Heart left ventricle (tissue), 16 donors: ENCODE data around the gene MYH14. TPM values are rescaled to one million over a fixed set of nuclear protein-coding genes. Genes with fewer than 3 reads are reported as not detected.

Source experiments
- ATAC-seq, 4 donors: fragments of 200-7000 bp; cut with Tn5 transposase; one replicate each; pipeline ENCODE4 v1.9.1; 2020 to 2022; ENCODE audit warnings: moderate library complexity in 4 of 4, mild to moderate bottlenecking in 3 of 4, moderate number of reproducible peaks in 1 of 4
- DNase-seq, 5 donors: peaks; one replicate each; pipeline ENCODE4 v3.0.0-alpha.2; 2020
- H3K27ac ChIP-seq, 12 donors: fragments of 200-600 bp; sonication (generic) in 4 of 12; one replicate each; pipeline versions ENCODE4 v1.5.0 to v1.8.0; 2016 to 2022; ENCODE audit warnings: mild to moderate bottlenecking in 2 of 12
- H3K27me3 ChIP-seq, 9 donors: fragments of 200-600 bp; sonication (generic) in 2 of 9; one replicate each; pipeline versions ENCODE4 v1.5.1 to v1.8.0; 2016 to 2022; ENCODE audit warnings: mild to moderate bottlenecking in 3 of 9
- H3K36me3 ChIP-seq, 9 donors: fragments of 200-600 bp; sonication (generic) in 2 of 9; one replicate each; pipeline versions ENCODE4 v1.5.0 to v1.8.0; 2018 to 2022; ENCODE audit warnings: mild to moderate bottlenecking in 2 of 9
- H3K4me1 ChIP-seq, 12 donors: fragments of 200-600 bp; sonication (generic) in 4 of 12; one replicate each; pipeline versions ENCODE4 v1.5.0 to v1.8.0; 2016 to 2022; ENCODE audit warnings: mild to moderate bottlenecking in 3 of 12
- H3K4me3 ChIP-seq, 12 donors: fragments of 200-600 bp; sonication (generic) in 4 of 12; one replicate each; pipeline versions ENCODE4 v1.5.0 to v1.8.0; 2017 to 2022; ENCODE audit warnings: mild to moderate bottlenecking in 9 of 12, moderate library complexity in 4 of 12
- H3K9me3 ChIP-seq, 12 donors: fragments of 200-600 bp; sonication (generic) in 4 of 12; one replicate each; pipeline versions ENCODE4 v1.5.0 to v1.8.0; 2016 to 2022; ENCODE audit warnings: mild to moderate bottlenecking in 1 of 12
- POLR2A ChIP-seq, 2 donors: fragments of 450-650 bp; IDR thresholded peaks; one replicate each; pipeline ENCODE4 v1.6.1; 2017; ENCODE audit warnings: antibody characterized with exemption in 2 of 2, mild to moderate bottlenecking in 2 of 2, moderate library complexity in 2 of 2
- WGBS, 4 donors: extraction: QIAGEN DNeasy Blood & Tissue Kit in 2 of 4; methylation state at CpG; one replicate each; pipeline versions ENCODE4 v1.1.5 to v1.1.7; 2013 to 2018; 5-methylcytosine and 5-hydroxymethylcytosine counted together
- intact Hi-C, 10 donors: fragments of 100-400 bp; cut with DNase I; formaldehyde crosslinking; loops; one replicate each; pipeline versions ENCODE4 v1.11.1 to v1.14.2; 2022
- polyA plus RNA-seq, 2 donors: library from polyadenylated mRNA; stranded (reverse); fragments of 200-250 nt; gene quantifications; one replicate each; pipeline ENCODE4 v1.2.3, GENCODE V29; 2013
- total RNA-seq, 9 donors: library from RNA; depleted of rRNA in 2 of 9; stranded (reverse); fragments of >200 nt in 2 of 9; fragmentation: NEBNext Ultra II Directional in 3 of 9; extraction: Animal tissue kit (Norgen Biotek cat#: 25700) in 3 of 9; gene quantifications; one replicate each; pipeline versions ENCODE4 v1.1.0 to v1.2.4, GENCODE V29; 2016 to 2023
- TF ChIP-seq, protein P1 (sequence below), 12 donors: fragments of 200-600 bp; sonication (generic) in 4 of 12; IDR thresholded peaks; one replicate each; pipeline versions ENCODE4 v1.5.0 to v1.8.0; 2018 to 2022; ENCODE audit warnings: antibody characterized with exemption in 12 of 12, mild to moderate bottlenecking in 5 of 12
- donor health status: ischemic (EF 13 %, LVEDD 7.1; RV severe dilation, severe dysfunction).
- donor health status: healthy with polysubstance abuse.
- donor health status: DM: no; HTN: yes; CAD: no.
- donor health status: DM: no; HTN: no; CAD: no.
- donor health status: ischemic (EF 25% LVEDD 6.9; RV normal size, moderate dysfunction).
- donor health status: ischemic (EF 25% LVEDD 5.7; RV mildly dilated, moderate dysfunction).
- donor health status: healthy.
- donor health status: DM: yes; HTN: yes; CAD: no.
- donor health status: ischemic (EF 35%, LVEDD 5.7; RV mildly dilated, moderate dysfunction).
- donor health status: nonischemic (EF 11% LVEDD 7.7; RV severe dilation, severe dysfunction).
- donor health status: DM: yes; HTN: yes; CAD: no.
- donor health status: PGD.
- donor health status: ischemic (EF 29% LVEDD 5.4; RV normal size, mild dysfunction).
- donor health status: nonischemic (EF 23%, LVEDD 6.1; RV moderate dilation, normal function).

Gene MYH14
- total and polyA plus RNA-seq, 11 donors = 45.8 to 132 (median 90.5) TPM

GRCh38 chr19:50248826-50249225 lies 45.4 kb downstream of the MYH14 start:
- H3K4me1 ChIP-seq = no peaks in the 10 kb centered on the region
- intact Hi-C loops = loop anchor here in 1 of 10 donors (10.0 kb wide), 1 partner anchor 84 kb away; the partner anchor contains the start of gene IZUMO2
- peaks cover 0 to 34% (median 0%) of the 10 kb centered on the region in 9 donors for H3K36me3 ChIP-seq
- H3K27ac ChIP-seq = no peak overlapping the region
- peaks cover 0 to 16% (median 5%) of the 10 kb centered on the region in 12 donors for H3K9me3 ChIP-seq
- 89 to 93% (median 90%) methylated on average over 19 of the region's 19 CpGs for WGBS, 4 donors
- ATAC-seq (no peak), DNase-seq (no peak)
- TF ChIP-seq, protein P1, sequence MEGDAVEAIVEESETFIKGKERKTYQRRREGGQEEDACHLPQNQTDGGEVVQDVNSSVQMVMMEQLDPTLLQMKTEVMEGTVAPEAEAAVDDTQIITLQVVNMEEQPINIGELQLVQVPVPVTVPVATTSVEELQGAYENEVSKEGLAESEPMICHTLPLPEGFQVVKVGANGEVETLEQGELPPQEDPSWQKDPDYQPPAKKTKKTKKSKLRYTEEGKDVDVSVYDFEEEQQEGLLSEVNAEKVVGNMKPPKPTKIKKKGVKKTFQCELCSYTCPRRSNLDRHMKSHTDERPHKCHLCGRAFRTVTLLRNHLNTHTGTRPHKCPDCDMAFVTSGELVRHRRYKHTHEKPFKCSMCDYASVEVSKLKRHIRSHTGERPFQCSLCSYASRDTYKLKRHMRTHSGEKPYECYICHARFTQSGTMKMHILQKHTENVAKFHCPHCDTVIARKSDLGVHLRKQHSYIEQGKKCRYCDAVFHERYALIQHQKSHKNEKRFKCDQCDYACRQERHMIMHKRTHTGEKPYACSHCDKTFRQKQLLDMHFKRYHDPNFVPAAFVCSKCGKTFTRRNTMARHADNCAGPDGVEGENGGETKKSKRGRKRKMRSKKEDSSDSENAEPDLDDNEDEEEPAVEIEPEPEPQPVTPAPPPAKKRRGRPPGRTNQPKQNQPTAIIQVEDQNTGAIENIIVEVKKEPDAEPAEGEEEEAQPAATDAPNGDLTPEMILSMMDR (IDR thresholded peaks at IDR 0.05) = no peak
- TF ChIP-seq POLR2A (IDR thresholded peaks at IDR 0.05) = no peak
- peaks cover 0 to 3% (median 0%) of the 10 kb centered on the region in 9 donors for H3K27me3 ChIP-seq
- no peak overlapping the region for H3K4me3 ChIP-seq

DNA sequence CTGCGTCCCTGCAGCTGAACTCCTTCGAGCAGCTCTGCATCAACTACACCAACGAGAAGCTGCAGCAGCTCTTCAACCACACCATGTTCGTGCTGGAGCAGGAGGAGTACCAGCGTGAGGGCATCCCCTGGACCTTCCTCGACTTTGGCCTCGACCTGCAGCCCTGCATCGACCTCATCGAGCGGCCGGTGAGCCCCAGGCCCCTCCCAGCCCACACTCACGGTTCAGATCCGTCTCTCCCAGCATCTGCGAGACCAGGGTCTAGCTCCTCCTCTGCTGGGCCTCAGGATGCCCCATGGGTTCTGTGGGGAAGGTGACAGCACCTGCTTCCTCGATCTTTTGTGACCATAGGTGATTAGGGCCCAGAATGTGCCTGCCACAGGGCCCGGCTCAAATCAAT lies 46.2 kb downstream of the MYH14 start:
- 66 to 77% (median 68%) methylated on average over 16 of the region's 16 CpGs for WGBS, 4 donors
- peaks cover 0 to 16% (median 5%) of the 10 kb centered on the region in 12 donors for H3K9me3 ChIP-seq
- ATAC-seq (no peak), DNase-seq (no peak)
- no peak for TF ChIP-seq POLR2A (IDR thresholded peaks at IDR 0.05)
- TF ChIP-seq, protein P1 (IDR thresholded peaks at IDR 0.05) = no peak
- peaks cover 0 to 3% (median 0%) of the 10 kb centered on the region in 9 donors for H3K27me3 ChIP-seq
- H3K27ac ChIP-seq = no peak overlapping the region
- H3K4me3 ChIP-seq = no peak overlapping the region
- intact Hi-C loops = loop anchor here in 1 of 10 donors (10.0 kb wide), 1 partner anchor 85 kb away; the partner anchor contains the start of gene IZUMO2
- H3K4me1 ChIP-seq = no peaks in the 10 kb centered on the region
- H3K36me3 ChIP-seq = peaks cover 0 to 35% (median 0%) of the 10 kb centered on the region in 9 donors

DNA sequence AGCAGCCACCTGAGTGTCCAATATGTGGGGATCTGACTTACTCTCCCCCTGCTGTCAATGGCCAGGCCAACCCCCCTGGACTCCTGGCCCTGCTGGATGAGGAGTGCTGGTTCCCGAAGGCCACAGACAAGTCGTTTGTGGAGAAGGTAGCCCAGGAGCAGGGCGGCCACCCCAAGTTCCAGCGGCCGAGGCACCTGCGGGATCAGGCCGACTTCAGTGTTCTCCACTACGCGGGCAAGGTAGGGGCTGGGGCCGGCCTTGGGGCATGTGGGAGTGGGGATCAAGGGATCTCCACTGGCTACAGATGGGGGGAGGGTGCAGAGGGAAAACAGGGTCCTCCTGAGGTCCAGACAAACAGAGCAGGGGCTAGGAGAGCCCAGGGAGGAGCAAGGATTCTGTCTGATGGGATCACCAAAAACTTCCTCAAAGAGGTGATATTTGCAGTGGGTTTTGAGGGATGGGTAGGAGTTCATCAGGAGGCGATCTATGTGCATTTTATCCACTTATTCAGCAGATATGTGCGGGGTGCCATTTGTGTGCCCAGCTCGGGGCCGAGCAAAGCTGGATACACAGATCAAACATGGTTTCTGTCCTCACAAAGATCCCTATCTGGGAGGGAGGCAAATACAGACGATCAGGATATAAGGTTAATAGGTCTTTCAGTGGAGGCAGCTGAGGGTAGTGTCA lies 47.2 kb downstream of the MYH14 start:
- no peak overlapping the region for H3K4me3 ChIP-seq
- H3K36me3 ChIP-seq = peaks cover 0 to 43% (median 2%) of the 10 kb centered on the region in 9 donors
- no peaks in the 10 kb centered on the region for H3K4me1 ChIP-seq
- 81 to 93% (median 92%) methylated on average over 7 to 15 of the region's 15 CpGs for WGBS, 4 donors
- intact Hi-C loops = no loop called here
- peaks cover 0 to 3% (median 0%) of the 10 kb centered on the region in 9 donors for H3K27me3 ChIP-seq
- no peak for DNase-seq
- no peak for ATAC-seq
- TF ChIP-seq, protein P1 (IDR thresholded peaks at IDR 0.05) = no peak
- no peak for TF ChIP-seq POLR2A (IDR thresholded peaks at IDR 0.05)
- H3K27ac ChIP-seq = no peak overlapping the region
- peaks cover 0 to 16% (median 5%) of the 10 kb centered on the region in 12 donors for H3K9me3 ChIP-seq

DNA sequence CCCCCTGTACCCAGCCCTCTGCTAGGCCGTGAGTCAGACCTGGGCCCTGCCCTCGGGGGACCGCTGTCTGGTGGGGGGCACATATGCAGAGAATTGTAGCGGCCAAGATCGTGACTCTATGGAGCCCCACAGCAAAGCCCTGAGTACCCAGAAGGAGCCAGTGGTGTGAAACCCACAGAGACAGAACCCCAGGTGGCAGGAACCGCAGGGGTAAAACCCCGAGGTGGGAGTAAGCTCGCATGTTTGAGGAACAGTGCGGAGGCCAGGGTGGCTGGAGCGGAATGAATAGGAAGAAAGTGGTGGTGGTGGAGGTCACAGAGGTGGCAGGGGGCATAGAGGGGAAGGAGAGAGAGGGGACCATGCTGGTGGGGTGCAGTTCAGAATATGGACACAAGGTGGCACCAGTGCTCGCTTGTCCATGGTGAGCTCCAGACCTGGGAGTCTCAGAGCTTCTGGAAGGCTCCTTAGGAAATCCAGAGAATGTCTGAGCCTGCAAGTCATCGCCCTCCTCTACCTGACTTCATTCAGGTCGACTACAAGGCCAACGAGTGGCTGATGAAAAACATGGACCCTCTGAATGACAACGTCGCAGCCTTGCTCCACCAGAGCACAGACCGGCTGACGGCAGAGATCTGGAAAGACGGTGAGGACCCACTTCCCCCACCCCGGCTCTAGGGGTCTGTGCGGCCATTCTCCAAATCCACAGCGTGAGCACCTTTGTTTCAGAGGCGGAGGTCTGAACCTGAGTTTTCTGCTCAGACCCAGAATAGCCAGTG lies 48.9 kb downstream of the MYH14 start:
- Histone ChIP-seq H3K27ac (no peak overlapping the region), H3K36me3 (peaks cover 0 to 43% (median 6%) of the 10 kb centered on the region in 9 donors), H3K4me1 (no peaks in the 10 kb centered on the region), H3K27me3 (no peaks in the 10 kb centered on the region), H3K9me3 (peaks cover 0 to 16% (median 5%) of the 10 kb centered on the region in 12 donors), H3K4me3 (no peak overlapping the region)
- ATAC-seq = no peak
- intact Hi-C loops = no loop called here
- no peak for DNase-seq
- TF ChIP-seq POLR2A (IDR thresholded peaks at IDR 0.05) = no peak
- TF ChIP-seq, protein P1 (IDR thresholded peaks at IDR 0.05) = peak; percentile 40 to 61 (median 54)
- 88 to 92% (median 91%) methylated on average over 18 to 23 of the region's 23 CpGs for WGBS, 4 donors
